ENCODE data around the gene FBXO4.
"Not testable (repeated sequence)": the region's sequence is repeated elsewhere in the genome, so short reads cannot be mapped to it uniquely, and the experiment has no call there.

Gene FBXO4

DNA sequence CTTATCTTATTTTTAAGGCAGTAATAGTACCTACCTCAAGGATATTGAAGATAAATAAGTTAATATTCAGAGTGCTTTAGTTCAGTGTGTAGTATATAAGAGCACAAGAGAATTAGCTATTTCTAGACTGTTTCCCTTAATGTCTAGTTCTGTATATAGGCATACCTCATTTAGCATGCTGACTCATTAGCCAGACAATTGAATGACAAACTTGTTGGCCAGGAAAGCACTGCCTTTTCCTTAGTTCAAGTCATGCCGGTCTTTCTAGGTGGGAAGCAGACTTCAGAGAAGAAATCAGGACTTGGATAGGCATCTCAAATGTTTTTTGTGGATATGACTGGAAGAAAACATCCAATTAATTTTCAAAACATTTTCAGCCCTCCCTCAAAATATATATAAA, 3.2 kb upstream of the FBXO4 start:
- no peak for DNase-seq (ENCODE audit: low spot score)

DNA sequence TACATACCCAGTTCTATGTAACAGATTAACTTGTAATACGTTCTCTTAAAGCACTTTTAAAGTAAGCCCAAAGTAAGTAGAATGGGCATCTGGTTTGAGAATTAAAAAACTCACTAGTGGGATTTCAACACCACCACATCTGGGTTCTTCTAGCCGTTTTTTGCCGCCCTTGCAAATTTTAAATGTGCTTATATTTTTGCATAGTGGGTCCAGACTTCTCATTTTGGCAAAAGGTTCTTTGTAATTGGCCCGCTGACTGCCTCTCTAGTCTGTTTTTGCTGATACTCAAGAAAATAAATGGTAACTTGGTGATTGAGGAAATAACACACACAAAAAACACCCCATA, 582 bp upstream of the FBXO4 start:
- DNase-seq (ENCODE audit: low spot score): no peak

DNA sequence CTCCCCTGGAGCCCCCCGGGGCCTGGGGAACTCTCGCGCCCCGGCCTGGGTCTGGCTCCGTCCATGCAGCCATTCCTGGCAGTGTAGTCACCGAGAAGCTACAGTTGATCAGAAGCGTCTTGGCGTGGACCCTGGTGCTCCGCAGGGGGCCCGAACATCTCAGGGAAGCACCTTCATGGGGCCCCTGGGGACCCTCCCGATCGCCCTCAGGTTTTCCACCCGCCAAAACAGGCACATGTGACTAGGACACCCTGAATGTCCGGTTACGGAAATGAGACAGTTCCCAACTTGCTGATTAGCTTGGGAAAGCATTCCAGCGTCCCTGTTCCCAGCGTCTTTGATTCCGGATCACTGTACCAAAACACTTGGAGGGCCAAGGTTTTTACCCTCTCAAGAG, 472 bp downstream of the FBXO4 start:
- DNase-seq (ENCODE audit: low spot score): peak; percentile 9

DNA sequence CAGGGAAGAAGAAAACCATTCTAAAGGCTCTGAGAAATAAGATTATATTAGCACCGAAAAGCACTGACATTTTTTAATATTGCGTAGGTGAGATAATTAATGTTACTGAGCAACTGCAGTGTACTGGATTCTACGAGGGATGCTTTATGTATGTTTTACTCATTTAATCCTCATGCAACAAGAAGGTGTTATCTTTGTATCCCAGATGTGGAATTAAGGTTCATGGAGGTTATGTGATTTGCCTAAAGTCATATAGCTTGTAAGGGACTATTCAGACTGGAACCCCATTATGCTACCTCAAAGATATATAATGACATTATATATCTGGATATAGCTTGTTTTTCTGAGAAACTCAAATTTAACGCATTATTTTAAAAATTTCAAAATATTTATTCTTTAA, 2.5 kb downstream of the FBXO4 start:
- DNase-seq (ENCODE audit: low spot score): no peak

DNA sequence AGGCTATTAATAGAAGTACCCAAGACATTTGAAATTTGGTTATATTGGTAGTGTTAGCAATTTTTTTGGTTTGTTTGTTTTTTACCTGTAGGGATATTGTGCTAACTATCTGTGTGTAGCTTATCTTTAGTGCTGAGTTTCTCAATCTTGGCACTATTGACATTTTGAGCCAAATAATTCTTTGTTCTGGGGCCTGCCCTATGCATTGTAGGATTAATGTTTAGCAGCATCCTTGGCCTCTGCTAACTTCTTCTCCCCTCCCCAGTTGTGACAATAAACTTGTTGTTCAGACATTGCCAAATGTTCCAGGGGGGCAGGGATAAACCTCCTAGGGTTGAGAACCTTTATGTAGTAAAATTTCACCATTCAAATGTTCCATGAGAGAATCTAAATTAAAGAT, 4.0 kb downstream of the FBXO4 start:
- no peak for DNase-seq (ENCODE audit: low spot score)

DNA sequence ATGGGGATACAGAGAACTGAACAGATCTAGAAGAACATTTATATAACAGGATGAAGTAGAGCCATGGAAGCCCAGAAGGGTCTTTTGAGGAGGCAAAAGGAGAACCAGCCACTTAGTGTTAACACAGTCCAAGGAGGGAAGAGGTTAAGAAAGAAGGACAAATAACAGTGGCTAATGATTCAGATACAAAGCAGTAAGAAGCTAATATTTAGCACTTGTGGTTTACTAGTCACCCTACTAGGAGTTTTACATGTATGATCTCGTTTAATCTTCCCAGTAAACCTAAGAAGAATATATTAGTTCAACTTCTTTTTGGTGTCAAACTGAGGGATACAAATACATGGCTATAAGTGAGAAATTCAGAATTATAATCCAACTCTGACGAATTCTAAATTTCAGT, 7.7 kb downstream of the FBXO4 start:
- no peak for DNase-seq (ENCODE audit: low spot score)

DNA sequence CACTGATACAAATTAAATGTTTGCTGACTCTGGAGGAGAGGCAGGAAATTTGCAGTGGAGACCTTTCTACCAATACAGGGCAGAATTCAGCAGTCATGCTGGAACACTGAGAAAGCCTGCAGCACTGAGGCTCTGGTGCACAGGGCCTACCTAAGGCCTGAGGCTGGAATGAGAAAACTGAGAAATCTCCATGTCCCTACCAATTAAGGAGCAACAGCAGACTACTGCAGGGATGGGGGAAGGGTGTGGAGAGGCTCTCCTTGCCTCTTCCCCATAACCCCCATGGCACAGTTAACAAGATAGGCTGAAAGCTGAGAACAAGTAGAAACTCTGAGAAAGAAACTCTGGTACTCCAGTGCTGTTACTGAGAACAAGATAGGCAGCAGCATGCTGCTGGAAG, 10.5 kb downstream of the FBXO4 start:
- no peak for DNase-seq (ENCODE audit: low spot score)

DNA sequence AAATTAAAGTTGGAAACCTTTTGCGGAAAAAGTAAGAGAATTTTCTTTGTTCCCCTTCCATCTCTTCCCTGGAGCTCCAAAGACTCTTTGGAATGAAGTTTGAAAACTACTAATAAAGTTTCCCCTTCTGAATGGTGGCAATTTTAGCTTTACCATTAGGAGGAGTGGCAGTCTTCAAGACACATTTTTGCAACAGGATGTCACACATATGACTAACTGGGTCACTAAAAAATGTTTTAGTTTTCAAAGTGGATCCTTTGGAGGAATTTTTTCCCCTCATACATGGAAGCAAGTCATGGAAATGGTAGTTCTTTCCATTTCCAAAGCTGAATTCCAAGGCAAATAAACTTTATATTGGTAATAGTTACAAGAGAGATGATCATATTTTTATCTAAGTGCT, 15.6 kb downstream of the FBXO4 start:
- DNase-seq (ENCODE audit: low spot score): no peak

DNA sequence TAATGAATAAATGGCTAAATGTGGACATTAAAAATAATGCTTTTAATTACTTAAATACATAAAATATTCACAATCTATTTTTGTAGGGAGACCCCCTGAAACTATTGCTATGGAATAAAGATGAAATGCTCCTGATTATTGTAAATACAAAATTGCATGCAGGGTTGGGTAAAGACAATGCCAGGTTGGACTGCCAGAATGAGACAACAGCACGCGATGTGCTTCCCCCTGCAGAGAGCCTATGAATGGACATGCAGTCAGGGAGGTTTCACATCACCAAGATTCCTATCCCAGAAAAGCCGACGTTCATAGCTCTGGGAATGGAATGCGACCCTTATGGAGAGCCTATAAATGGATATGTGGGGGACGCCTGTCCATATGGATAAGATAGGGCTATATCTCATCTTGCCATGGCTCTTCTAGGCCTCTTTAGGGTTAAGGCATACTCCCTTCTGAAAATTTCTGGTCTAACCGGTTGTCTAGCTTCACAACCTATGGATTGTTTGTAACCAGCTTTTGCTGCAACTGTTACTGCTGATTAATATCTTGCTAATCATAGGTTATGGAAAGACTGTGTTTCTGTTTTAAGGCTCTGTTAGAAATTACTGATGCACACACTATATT, 20.4 kb downstream of the FBXO4 start:
- DNase-seq (ENCODE audit: low spot score): not testable (repeated sequence)

DNA sequence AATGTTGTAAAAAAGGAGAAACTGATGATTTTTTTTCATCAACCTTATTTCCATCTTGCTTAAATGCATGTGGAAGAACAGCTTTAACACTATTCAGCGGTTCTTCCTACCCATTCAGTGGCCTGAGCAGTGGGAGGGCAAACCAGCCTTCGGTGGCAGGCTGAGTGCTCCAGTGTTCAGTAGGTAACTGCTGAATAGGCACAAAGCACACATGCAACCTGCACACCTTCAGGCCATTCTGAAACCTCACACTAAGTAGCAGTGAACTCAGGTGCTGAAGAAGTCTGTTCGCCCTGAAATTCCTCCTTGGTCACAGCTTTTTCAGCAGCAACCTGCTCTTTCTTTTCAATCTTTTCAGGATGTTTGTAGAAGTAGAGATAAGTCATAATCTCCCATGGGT, 26.1 kb downstream of the FBXO4 start:
- DNase-seq (ENCODE audit: low spot score): no peak

DNA sequence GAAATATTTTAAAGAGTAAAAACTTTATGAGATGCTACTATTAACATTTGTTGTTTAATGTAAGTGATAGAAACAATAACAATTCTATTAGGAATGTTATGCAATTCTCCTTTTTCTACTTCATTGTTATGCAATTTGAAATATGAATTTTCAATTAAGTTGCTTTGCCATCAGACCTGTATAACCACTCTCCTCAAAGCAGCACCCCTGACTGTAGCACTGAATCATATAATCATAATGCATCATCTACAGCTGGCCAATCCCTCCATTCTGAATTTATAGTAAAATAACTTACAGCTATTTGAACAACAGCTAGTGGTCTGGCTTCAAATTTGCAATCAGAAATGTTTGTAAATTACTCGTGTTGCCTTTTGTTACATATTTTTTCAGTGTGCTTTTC, 29.2 kb downstream of the FBXO4 start:
- no peak for DNase-seq (ENCODE audit: low spot score)

DNA sequence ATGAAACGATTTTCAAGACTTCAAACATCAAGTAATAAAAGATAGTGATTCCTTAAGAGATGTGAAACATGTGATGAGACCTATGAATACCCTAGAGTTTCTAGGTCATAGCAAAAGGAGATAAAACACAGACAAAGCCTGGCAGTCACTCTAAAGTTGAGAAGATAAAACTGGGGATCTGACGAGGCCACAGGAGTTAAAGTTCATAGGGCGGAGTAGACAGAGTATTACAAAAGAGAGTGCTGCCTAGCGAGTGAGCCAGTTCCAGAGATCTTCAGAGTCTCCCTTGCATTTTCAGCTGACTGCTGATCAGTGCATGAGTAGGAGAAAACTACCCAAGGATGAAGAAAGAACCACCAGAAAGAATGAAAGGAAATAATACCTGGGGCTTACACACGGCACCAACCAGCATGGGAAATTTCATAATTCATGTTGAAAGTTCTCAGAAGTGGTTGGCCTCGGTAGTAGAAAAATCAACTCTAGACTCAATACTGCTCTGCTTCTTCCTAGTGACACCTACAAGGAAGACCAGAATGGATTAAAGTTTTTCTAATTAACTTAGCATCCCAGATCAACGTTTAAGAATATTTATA, 30.4 kb downstream of the FBXO4 start:
- no peak for DNase-seq (ENCODE audit: low spot score)

DNA sequence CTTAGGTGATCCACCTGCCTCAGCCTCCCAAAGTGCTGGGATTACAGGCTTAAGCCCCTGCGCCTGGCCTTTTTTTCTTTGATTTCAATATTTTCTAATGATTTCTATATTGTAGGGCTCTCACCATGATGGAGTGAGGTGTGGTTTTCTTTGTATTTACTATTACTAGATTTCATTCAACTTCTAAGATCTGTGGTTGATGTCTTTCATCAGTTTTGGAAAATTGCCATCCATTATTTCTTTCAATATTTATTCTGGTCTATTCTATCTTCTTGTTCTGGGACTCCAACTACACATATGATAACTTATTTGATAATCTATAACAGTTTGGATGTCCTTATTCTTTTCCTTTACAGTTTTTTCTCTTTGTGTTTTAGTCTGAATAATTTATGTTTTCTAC, 31.9 kb downstream of the FBXO4 start:
- no peak for DNase-seq (ENCODE audit: low spot score)

DNA sequence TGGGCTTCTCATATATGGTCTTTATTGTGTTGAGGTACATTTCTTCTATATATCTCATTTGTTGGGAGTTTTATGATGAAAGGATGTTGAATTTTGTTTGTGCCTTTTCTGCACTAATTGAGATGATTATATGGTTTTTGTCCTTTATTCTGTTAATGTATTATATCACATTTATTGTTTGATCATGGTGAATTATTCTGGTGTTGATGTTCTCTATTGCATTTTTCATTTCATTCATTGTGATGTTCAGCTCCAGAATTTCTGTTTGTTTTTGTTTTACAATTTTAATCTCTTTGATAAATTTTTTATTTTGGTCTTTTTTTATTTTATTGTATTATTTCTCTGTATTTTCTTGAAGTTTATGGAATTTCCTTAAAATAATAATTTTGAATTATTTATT, 35.4 kb downstream of the FBXO4 start:
- DNase-seq (ENCODE audit: low spot score): no peak

DNA sequence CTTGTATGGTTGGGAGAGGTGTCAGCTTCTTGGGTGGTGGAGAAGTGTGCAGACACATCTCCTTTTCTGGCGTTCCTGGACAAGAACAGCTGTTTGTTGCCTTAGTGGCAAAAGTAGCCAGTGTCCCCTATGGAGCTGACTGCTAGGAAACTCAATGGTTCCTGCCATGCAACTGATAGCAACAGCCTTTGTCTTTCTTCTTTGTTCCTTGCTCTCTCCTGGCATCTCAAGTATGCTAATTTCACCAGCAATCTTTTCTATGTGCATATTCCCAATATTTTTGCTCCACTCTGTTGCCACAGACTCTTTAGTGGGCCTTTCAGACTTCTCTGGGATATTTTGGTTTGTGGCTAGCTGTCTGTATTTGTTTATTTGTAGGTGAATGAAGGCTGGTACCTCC, 36.7 kb downstream of the FBXO4 start:
- DNase-seq (ENCODE audit: low spot score): no peak

DNA sequence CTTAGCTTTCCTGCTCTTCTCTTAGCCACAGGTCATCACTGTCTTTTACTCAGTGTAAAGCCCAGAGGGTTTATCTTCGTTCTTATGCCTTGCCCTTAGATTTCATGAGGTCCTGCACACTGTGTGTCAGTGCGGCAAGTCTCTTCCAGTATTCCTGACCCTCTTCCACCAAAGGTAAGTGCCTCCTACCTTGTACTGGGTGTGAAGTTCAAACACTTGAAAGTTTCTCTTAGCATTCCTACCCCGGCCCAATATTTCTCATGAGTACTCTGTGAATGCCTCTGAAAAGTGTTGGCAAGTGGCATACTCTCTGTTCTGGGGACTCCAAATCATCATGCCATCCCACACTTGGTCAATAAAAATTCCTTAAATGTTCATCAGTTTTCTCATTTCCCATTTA, 37.4 kb downstream of the FBXO4 start:
- no peak for DNase-seq (ENCODE audit: low spot score)

DNA sequence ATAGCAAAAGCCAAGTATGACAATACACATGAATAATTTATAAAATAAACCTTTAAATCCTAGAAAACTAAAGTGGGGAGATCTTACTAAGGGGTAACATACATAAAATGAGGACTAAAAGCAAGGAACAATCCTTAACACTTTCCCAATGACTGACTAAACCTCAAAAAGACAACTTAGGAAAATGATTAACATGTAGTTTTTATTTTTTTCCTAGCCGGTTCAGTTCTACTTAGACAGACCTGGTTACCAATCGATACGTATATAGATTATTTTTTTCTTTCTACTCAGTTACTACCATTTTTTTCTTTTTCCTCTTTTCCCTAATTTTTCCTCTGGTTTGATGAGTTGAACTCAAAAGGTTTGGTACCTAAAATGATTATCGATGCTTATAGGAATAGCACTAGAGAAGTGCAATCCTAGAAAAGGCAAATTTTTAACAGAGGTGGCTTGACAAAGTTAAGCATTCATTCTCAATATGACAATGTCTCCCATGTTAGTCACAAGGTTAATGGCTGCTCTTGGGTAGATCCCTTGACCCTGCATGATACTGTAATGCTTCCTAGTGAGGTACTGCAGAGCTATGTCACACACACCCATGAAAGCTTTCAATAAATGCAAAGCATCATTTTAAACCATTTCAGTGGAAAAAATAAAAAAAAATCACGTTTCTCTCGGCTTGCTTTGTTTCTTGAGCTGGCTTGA, 41.5 kb downstream of the FBXO4 start:
- no peak for DNase-seq (ENCODE audit: low spot score)

DNA sequence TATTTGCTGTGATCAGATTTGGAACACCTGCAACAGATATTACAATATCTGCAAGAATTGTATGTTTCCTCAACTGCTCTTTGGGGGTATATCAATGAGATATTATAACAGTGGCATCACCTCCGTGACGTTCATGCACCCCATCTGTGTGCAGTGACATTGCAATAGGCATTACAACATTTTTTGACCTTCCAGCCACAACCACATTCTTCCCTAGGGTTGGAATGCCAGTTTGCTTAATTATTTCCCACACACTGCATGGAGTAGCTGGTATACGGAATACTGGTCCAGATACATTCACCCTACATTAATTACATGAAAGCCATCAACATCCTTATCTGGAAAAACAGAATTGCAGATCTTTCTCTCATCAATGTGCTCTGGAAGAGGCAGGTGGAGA, 42.3 kb downstream of the FBXO4 start:
- DNase-seq (ENCODE audit: low spot score): no peak

DNA sequence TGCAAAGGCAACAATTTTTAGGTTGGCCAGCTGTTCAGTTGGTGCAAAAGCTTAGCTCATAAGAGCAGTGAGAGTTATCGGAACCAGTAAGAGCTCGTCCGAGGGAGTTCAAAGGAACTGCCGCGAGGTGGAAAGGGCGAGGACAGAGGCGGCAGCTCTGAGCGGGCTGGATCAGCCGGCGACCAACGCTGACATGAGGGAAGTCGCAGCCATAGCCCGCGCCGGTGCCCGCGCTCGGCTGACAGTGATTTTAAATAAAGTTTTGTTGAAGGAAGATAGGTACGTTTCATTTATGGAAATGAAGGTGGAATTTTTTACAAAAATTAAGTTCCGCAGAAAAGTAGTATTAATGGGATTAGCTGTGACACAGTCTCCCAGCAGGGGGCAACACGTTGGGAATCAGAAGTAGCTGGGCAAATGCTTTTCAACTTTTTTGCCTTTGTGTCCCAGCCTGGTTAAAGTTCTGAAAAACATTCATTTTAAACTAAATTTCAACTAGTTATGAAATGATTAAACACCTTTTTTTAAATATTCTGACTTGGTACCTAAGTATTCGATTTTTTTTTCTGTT, 43.2 kb downstream of the FBXO4 start:
- no peak for DNase-seq (ENCODE audit: low spot score)

DNA sequence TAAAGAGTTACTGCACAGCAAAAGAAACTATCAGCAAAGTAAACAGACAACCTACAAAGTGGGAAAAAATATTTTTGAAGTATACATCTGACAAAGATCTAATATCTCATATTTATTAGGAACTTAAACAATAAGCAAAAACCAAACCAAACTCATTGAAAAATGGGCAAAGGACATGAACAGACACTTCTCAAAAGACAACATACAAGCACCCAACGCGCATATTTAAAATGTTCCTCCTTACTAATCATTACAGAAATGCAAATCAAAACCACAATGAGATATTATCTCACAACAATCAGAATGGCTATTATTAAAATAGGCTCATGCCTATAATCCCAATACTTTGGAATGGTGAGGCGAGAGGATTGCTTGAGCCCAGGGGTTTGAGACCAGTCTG, 48.0 kb downstream of the FBXO4 start:
- no peak for DNase-seq (ENCODE audit: low spot score)

DNA sequence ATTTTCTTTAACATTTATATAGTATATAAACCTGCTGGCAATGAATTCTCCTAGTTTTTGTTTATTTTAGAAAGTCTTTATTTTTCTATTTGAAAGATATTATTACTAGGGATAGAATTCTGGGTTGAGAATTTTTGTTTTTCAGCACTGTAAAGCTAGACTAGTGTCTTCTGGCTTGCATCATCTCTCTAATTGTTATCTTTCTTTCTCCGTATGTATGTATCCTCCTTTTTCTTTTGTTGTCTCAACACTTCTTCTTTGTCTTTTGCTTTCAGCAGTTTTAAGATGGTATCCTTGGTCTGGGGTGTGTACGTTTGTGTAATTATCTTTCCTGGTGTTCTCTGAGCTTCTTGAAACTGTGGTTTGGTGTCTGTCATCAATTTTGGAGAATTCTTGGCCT, 48.8 kb downstream of the FBXO4 start:
- DNase-seq (ENCODE audit: low spot score): no peak

DNA sequence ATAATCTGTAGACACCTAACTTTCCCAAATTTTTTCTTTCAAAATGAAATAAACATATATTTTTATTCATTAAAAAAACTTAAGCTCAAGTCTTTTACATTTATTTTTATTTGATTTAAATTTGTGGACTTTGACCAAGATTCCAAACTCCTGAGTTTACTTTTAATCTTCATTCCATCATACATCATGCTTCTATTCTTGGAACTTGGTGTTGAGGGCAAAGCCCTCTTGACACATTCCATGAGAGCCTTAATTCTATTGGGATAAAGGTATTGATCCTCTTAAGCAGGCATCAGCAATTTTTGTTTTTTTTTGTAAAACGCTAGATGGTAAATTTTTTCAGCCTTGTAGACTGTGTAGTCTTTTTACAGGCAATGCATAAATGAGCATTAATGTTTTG, 53.6 kb downstream of the FBXO4 start:
- no peak for DNase-seq (ENCODE audit: low spot score)

DNA sequence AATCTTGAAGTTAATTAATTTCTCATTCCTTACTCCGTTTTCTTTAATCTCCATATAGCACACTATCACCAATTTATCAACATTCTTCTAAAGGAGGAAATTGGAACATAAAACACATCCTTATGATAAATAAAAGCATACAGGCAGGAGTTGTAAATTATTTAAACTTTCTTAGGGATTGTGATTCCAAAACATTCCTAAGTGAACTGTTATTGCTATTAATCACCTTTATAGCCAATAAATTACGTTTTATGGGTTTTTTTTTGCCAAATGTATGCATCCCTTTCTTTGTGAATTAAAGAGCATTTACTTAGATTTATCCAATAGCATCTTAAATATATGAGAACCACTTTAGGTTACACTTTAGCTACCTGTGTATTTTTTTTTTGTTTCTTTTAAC, 55.3 kb downstream of the FBXO4 start:
- DNase-seq (ENCODE audit: low spot score): no peak

DNA sequence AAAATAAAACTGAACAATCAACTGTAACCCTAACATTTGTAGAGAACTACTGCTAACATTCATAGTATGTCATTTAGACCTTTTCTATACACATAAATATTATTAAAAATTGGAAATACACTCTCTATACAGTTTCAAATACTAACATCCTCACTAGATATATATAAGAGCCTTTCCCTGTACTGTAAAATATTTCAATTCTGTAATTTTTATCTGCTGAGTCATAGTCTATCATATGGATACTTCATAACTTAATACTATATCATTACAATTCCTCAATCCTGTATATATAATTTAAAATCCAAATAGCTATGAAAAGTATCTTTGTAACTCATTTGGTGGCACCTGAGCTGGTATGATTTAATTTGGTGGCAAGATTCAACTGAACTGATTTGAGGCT, 55.8 kb downstream of the FBXO4 start:
- DNase-seq (ENCODE audit: low spot score): no peak
